Stomach smooth muscle (tissue), 2 donors: ENCODE measurements around the gene NMNAT2.

Experiments used
- H3K27ac ChIP-seq: one replicate; pipeline ENCODE4 v1.7.0; 2013; ENCODE audit warnings: mild to moderate bottlenecking, low read length, inconsistent platforms
- H3K27me3 ChIP-seq, 2 donors: one replicate each; pipeline ENCODE4 v1.7.0; 2013; ENCODE audit warnings: low read length in 2 of 2; ENCODE audit not compliant: insufficient read depth in 2 of 2, control insufficient read depth in 1 of 2
- H3K36me3 ChIP-seq, 2 donors: one replicate each; pipeline ENCODE4 v1.7.0; 2013; ENCODE audit warnings: low read length in 2 of 2; ENCODE audit not compliant: control insufficient read depth in 2 of 2, insufficient read depth in 2 of 2
- H3K4me1 ChIP-seq: one replicate; pipeline ENCODE4 v1.7.0; 2013; ENCODE audit warnings: low read length; ENCODE audit not compliant: control insufficient read depth, insufficient read depth
- H3K4me3 ChIP-seq, 2 donors: one replicate each; pipeline ENCODE4 v1.7.0; 2013; ENCODE audit warnings: low read length in 2 of 2
- H3K9ac ChIP-seq, 2 donors: one replicate each; pipeline ENCODE4 v1.7.0; 2013; ENCODE audit warnings: low read length in 2 of 2, mild to moderate bottlenecking in 1 of 2
- H3K9me3 ChIP-seq, 2 donors: one replicate each; pipeline ENCODE4 v1.7.0; 2013; ENCODE audit warnings: low read length in 2 of 2; ENCODE audit not compliant: control insufficient read depth in 2 of 2
- donor health status: healthy.
- donor health status: Pancreatic carcinoma.

NMNAT2 gene

DNA sequence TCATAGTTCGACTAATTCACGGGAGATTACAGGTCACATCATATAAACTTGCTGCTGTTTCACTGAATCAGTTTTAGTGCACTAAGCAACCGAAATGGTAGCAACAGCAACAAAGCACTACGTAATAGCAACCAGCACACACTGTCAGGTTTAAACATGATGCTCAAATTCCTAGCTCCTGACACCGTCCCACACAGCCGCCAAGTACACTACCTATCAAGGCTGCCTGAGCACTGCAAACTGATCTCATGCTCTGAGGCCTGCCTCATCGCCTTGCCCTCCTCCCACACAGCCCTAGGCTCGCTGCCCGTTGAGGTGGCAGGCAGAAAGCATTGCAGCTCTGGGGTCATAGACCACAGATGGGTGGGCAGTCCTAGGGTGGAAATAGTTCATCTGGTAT is 219.7 kb downstream of the NMNAT2 start:
- H3K9ac ChIP-seq, result peak overlapping the region; percentile 22 to 67
- H3K27me3 ChIP-seq, result no peaks in the 10 kb centered on the region
- peaks cover 7% of the 10 kb centered on the region for H3K4me1 ChIP-seq
- no peak overlapping the region for H3K4me3 ChIP-seq
- H3K27ac ChIP-seq, result peak overlapping the region; percentile 76
- H3K36me3 ChIP-seq, result no peaks in the 10 kb centered on the region
- H3K9me3 ChIP-seq, result no peaks in the 10 kb centered on the region
